ENCODE results near the gene NXPH3. TPM values are rescaled to one million over a fixed set of nuclear protein-coding genes. Genes with fewer than 3 reads are reported as not detected.

Gene NXPH3
- total and polyA plus RNA-seq, 9 of the 15 experiments (the other 6 are each of a cell fraction or from before 2014, with no cell fraction given): 0.04 to 0.27 (median 0.07) TPM; not detected in 2

DNA sequence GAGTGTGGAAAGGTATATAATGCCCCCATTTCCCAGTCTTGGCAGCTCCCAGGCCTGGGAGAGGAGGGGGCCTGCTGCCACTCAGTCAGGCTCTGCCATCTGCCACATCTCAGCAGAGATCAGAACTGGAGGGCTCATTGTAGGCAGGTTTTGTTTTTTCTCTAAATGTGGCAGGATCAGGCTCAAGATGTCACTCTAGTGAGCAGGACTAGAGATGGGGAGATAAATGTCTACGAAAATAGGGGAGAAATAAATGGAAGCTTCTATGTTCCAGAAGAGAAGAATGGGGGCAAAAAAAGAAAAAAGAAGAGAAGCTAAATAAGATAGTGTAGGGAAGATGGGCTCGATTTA lies 13.9 kb downstream of the NXPH3 start:
- Histone ChIP-seq H3K9me3 (replicated peaks; ENCODE audit: control insufficient read depth, insufficient read depth, low read depth, low read length) (no peaks in the 10 kb centered on the region), H2AFZ (ENCODE audit: low read depth, low read length) (no peak overlapping the region), H3K79me2 (ENCODE audit: control insufficient read depth, insufficient read depth, low read length) (no peaks in the 10 kb centered on the region), H3K4me3 (no peak overlapping the region), H3K9me1 (ENCODE audit: control insufficient read depth, insufficient read depth, low read length) (no peaks in the 10 kb centered on the region), H3K4me2 (ENCODE audit: insufficient read depth, low read length) (no peak overlapping the region), H3K9ac (ENCODE audit: insufficient read depth in 1 of 2, low read depth in 2 of 2, low read length in 2 of 2) (no peak overlapping the region), H3K27me3 (ENCODE audit: control insufficient read depth in 2 of 2, insufficient read depth in 2 of 2, low read length in 2 of 2) (no peaks in the 10 kb centered on the region), H3K27ac (ENCODE audit: extremely low read depth, low read depth, low read length) (no peak overlapping the region), H3K36me3 (ENCODE audit: control insufficient read depth, insufficient read depth, low read length) (no peaks in the 10 kb centered on the region; the same call in 2 of the 3 replicates), H4K20me1 (replicated peaks; ENCODE audit: control insufficient read depth, insufficient read depth, low read length) (0 out of 2 replicates have a peak, but pooled peaks cover 7% of the 10 kb centered on the region), H3K4me1 (replicated peaks in 1 of 2; ENCODE audit: control insufficient read depth in 2 of 2, insufficient read depth in 2 of 2, low read length in 2 of 2) (no peaks in the 10 kb centered on the region)
- DNase-seq (ENCODE audit: extremely low read depth in 1 of 4, low spot score in 3 of 4): no peak
- intact Hi-C loops (cut with micrococcal nuclease) (no loop called here), in situ Hi-C loops (cut with MboI) (no loop called here)
- TF ChIP-seq ETV5 (CRISPR knock-in tag; IDR thresholded peaks at IDR 0.05; ENCODE audit: low read depth) (no peak), IRF2 (CRISPR knock-in tag; IDR thresholded peaks at IDR 0.05) (no peak), SAP30 (IDR thresholded peaks at IDR 0.05; ENCODE audit: borderline replicate concordance, insufficient read depth, low read depth, low read length, poor library complexity, severe bottlenecking) (no peak), RNF2 (IDR thresholded peaks at IDR 0.05) (no peak), ZNF143 (CRISPR knock-in tag; IDR thresholded peaks at IDR 0.05) (no peak), BRD9 (IDR thresholded peaks at IDR 0.05; ENCODE audit: low read depth, partially characterized antibody) (no peak), MCM3 (IDR thresholded peaks at IDR 0.05) (no peak), ZNF75A (CRISPR knock-in tag; IDR thresholded peaks at IDR 0.05) (no peak), POU5F1 (IDR thresholded peaks at IDR 0.05; ENCODE audit: borderline replicate concordance, low read depth, low read length, partially characterized antibody) (no peak)
- TF ChIP-seq, protein P1, sequence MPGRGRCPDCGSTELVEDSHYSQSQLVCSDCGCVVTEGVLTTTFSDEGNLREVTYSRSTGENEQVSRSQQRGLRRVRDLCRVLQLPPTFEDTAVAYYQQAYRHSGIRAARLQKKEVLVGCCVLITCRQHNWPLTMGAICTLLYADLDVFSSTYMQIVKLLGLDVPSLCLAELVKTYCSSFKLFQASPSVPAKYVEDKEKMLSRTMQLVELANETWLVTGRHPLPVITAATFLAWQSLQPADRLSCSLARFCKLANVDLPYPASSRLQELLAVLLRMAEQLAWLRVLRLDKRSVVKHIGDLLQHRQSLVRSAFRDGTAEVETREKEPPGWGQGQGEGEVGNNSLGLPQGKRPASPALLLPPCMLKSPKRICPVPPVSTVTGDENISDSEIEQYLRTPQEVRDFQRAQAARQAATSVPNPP (IDR thresholded peaks at IDR 0.05; ENCODE audit: borderline replicate concordance, insufficient read depth, insufficient read length): no peak
- TF ChIP-seq, protein P2, sequence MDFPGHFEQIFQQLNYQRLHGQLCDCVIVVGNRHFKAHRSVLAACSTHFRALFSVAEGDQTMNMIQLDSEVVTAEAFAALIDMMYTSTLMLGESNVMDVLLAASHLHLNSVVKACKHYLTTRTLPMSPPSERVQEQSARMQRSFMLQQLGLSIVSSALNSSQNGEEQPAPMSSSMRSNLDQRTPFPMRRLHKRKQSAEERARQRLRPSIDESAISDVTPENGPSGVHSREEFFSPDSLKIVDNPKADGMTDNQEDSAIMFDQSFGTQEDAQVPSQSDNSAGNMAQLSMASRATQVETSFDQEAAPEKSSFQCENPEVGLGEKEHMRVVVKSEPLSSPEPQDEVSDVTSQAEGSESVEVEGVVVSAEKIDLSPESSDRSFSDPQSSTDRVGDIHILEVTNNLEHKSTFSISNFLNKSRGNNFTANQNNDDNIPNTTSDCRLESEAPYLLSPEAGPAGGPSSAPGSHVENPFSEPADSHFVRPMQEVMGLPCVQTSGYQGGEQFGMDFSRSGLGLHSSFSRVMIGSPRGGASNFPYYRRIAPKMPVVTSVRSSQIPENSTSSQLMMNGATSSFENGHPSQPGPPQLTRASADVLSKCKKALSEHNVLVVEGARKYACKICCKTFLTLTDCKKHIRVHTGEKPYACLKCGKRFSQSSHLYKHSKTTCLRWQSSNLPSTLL (IDR thresholded peaks at IDR 0.05): no peak
- TF ChIP-seq, protein P3, sequence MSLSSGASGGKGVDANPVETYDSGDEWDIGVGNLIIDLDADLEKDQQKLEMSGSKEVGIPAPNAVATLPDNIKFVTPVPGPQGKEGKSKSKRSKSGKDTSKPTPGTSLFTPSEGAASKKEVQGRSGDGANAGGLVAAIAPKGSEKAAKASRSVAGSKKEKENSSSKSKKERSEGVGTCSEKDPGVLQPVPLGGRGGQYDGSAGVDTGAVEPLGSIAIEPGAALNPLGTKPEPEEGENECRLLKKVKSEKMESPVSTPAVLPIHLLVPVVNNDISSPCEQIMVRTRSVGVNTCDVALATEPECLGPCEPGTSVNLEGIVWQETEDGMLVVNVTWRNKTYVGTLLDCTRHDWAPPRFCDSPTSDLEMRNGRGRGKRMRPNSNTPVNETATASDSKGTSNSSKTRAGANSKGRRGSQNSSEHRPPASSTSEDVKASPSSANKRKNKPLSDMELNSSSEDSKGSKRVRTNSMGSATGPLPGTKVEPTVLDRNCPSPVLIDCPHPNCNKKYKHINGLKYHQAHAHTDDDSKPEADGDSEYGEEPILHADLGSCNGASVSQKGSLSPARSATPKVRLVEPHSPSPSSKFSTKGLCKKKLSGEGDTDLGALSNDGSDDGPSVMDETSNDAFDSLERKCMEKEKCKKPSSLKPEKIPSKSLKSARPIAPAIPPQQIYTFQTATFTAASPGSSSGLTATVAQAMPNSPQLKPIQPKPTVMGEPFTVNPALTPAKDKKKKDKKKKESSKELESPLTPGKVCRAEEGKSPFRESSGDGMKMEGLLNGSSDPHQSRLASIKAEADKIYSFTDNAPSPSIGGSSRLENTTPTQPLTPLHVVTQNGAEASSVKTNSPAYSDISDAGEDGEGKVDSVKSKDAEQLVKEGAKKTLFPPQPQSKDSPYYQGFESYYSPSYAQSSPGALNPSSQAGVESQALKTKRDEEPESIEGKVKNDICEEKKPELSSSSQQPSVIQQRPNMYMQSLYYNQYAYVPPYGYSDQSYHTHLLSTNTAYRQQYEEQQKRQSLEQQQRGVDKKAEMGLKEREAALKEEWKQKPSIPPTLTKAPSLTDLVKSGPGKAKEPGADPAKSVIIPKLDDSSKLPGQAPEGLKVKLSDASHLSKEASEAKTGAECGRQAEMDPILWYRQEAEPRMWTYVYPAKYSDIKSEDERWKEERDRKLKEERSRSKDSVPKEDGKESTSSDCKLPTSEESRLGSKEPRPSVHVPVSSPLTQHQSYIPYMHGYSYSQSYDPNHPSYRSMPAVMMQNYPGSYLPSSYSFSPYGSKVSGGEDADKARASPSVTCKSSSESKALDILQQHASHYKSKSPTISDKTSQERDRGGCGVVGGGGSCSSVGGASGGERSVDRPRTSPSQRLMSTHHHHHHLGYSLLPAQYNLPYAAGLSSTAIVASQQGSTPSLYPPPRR (CRISPR knock-in tag; IDR thresholded peaks at IDR 0.05; ENCODE audit: borderline replicate concordance): no peak
- TF ChIP-seq, protein P4, sequence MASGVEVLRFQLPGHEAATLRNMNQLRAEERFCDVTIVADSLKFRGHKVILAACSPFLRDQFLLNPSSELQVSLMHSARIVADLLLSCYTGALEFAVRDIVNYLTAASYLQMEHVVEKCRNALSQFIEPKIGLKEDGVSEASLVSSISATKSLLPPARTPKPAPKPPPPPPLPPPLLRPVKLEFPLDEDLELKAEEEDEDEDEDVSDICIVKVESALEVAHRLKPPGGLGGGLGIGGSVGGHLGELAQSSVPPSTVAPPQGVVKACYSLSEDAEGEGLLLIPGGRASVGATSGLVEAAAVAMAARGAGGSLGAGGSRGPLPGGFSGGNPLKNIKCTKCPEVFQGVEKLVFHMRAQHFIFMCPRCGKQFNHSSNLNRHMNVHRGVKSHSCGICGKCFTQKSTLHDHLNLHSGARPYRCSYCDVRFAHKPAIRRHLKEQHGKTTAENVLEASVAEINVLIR (CRISPR knock-in tag; IDR thresholded peaks at IDR 0.05): no peak
- FAIRE-seq: no peak
- WGBS (ENCODE audit: insufficient coverage, low coverage, missing lambda C conversion rate): 8% methylated on average over 2 of the region's 2 CpGs
- CTCF ChIA-PET (ENCODE audit: low intra/inter-chr PET ratio): no interaction called here
- ATAC-seq: no peak
- no TSS peak for BruUV-seq (replicated peaks)
- POLR2A ChIA-PET: interaction anchor here (2.0 kb wide), 1 partner anchor 8 kb away, joined by 8 read pairs; no protein-coding TSS in a partner anchor

Measured in K562 (cell line).